ENCODE data around the gene HCN2. TPM values are rescaled to one million over a fixed set of nuclear protein-coding genes. Genes with fewer than 3 reads are reported as not detected.

HCN2 gene
- total RNA-seq, 1 experiment from 2014 or later = 1.5 TPM

GRCh38 chr19:588093-588740 lies 1.5 kb upstream of the HCN2 start:
- peaks cover 11% of the 10 kb centered on the region; the same call in 1 of the 2 replicates for H3K27me3 ChIP-seq (ENCODE audit: insufficient read depth, low read depth)
- H3K4me1 ChIP-seq (replicated peaks; ENCODE audit: insufficient read depth) = peaks cover 15% of the 10 kb centered on the region; the same call in 1 of the 2 replicates
- H3K4me2 ChIP-seq = peak overlapping the region; percentile 66
- H3F3A ChIP-seq (ENCODE audit: insufficient read depth, low read depth) = peaks cover 42% of the 10 kb centered on the region; the same call in 1 of the 2 replicates
- no peaks in the 10 kb centered on the region for H3K36me3 ChIP-seq (ENCODE audit: low read depth)
- BruUV-seq (replicated peaks) = no TSS peak
- intact Hi-C loops (cut with micrococcal nuclease; ENCODE audit: unreplicated experiment) = loop anchor here (5.0 kb wide), 1 partner anchor 74 kb away; the partner anchor contains the start of gene RNF126
- no peaks in the 10 kb centered on the region for H3K9me2 ChIP-seq (ENCODE audit: insufficient read depth)
- TF ChIP-seq CTCF (conservative IDR thresholded peaks at IDR 0.05) (peak; percentile 69), EZH2 (IDR thresholded peaks at IDR 0.05; ENCODE audit: low read depth) (no peak)
- POLR2A ChIA-PET (ENCODE audit: unreplicated experiment) = interaction anchor here (0.6 kb wide), 1 partner anchor 89 kb away, joined by 3 read pairs; no protein-coding TSS in a partner anchor
- CTCF ChIA-PET = no interaction called here
- H4K20me1 ChIP-seq (ENCODE audit: insufficient read depth) = peaks cover 24% of the 10 kb centered on the region
- no peaks in the 10 kb centered on the region for H3K79me2 ChIP-seq (ENCODE audit: low read depth)
- H3K9me3 ChIP-seq (ENCODE audit: insufficient read depth, low read depth) = no peaks in the 10 kb centered on the region
- no peak overlapping the region for H3K27ac ChIP-seq
- peak; percentile 75 to 92 for DNase-seq
- peak overlapping the region; percentile 9; the same call in 1 of the 2 replicates for H3K4me3 ChIP-seq
- H2AFZ ChIP-seq = no peak overlapping the region

GRCh38 chr19:588741-589692 lies 664 bp upstream of the HCN2 start:
- Histone ChIP-seq H3K27me3 (ENCODE audit: insufficient read depth, low read depth) (peaks cover 11% of the 10 kb centered on the region; the same call in 1 of the 2 replicates), H3K27ac (no peak overlapping the region), H3F3A (ENCODE audit: insufficient read depth, low read depth) (peaks cover 35% of the 10 kb centered on the region; the same call in 1 of the 2 replicates), H3K9me3 (ENCODE audit: insufficient read depth, low read depth) (no peaks in the 10 kb centered on the region), H3K4me2 (peak overlapping the region; percentile 66), H2AFZ (no peak overlapping the region), H3K9me2 (ENCODE audit: insufficient read depth) (no peaks in the 10 kb centered on the region), H3K36me3 (ENCODE audit: low read depth) (no peaks in the 10 kb centered on the region), H3K4me3 (peak overlapping the region; percentile 24; the same call in 1 of the 2 replicates), H3K79me2 (ENCODE audit: low read depth) (no peaks in the 10 kb centered on the region), H3K4me1 (replicated peaks; ENCODE audit: insufficient read depth) (peaks cover 15% of the 10 kb centered on the region; the same call in 1 of the 2 replicates), H4K20me1 (ENCODE audit: insufficient read depth) (peaks cover 16% of the 10 kb centered on the region)
- DNase-seq = no peak
- ChIA-PET POLR2A (ENCODE audit: unreplicated experiment) (interaction anchor here (0.6 kb wide), 2 partner anchors 33 to 88 kb away, joined by 3 to 12 read pairs; no protein-coding TSS in a partner anchor), CTCF (no interaction called here)
- BruUV-seq (replicated peaks) = no TSS peak
- TF ChIP-seq CTCF (conservative IDR thresholded peaks at IDR 0.05) (no peak), EZH2 (IDR thresholded peaks at IDR 0.05; ENCODE audit: low read depth) (no peak)
- intact Hi-C loops (cut with micrococcal nuclease; ENCODE audit: unreplicated experiment) = loop anchor here (5.0 kb wide), 1 partner anchor 73 kb away; the partner anchor contains the start of gene RNF126

- no peak for TF ChIP-seq EZH2 (IDR thresholded peaks at IDR 0.05; ENCODE audit: low read depth)
- no peak for TF ChIP-seq CTCF (conservative IDR thresholded peaks at IDR 0.05)
- peaks cover 21% of the 10 kb centered on the region for H3K27me3 ChIP-seq (ENCODE audit: insufficient read depth, low read depth)
- ChIA-PET POLR2A (ENCODE audit: unreplicated experiment) (no interaction called here), CTCF (interaction anchor here (0.7 kb wide), 1 partner anchor 209 kb away, joined by 3 read pairs; no protein-coding TSS in a partner anchor)
- no TSS peak for BruUV-seq (replicated peaks)
- H3K4me2 ChIP-seq = peak overlapping the region; percentile 62; the same call in 1 of the 2 replicates
- H2AFZ ChIP-seq = no peak overlapping the region
- H3K4me3 ChIP-seq = peak overlapping the region; percentile 21; the same call in 1 of the 2 replicates
- H3K9me2 ChIP-seq (ENCODE audit: insufficient read depth) = no peaks in the 10 kb centered on the region
- no peaks in the 10 kb centered on the region for H3K36me3 ChIP-seq (ENCODE audit: low read depth)
- peaks cover 6% of the 10 kb centered on the region for H4K20me1 ChIP-seq (ENCODE audit: insufficient read depth)
- H3K79me2 ChIP-seq (ENCODE audit: low read depth) = no peaks in the 10 kb centered on the region
- H3K9me3 ChIP-seq (ENCODE audit: insufficient read depth, low read depth) = no peaks in the 10 kb centered on the region
- intact Hi-C loops (cut with micrococcal nuclease; ENCODE audit: unreplicated experiment) = no loop called here
- H3F3A ChIP-seq (ENCODE audit: insufficient read depth, low read depth) = peaks cover 30% of the 10 kb centered on the region; the same call in 1 of the 2 replicates
- H3K4me1 ChIP-seq (replicated peaks; ENCODE audit: insufficient read depth) = peaks cover 15% of the 10 kb centered on the region; the same call in 1 of the 2 replicates
- DNase-seq = peak in 1 of 2 experiments; percentile 31
- no peak overlapping the region for H3K27ac ChIP-seq
Measured at GRCh38 chr19:590396-590745, 690 bp downstream of the HCN2 start.

Data from PC-9 (cell line).